ENCODE data around the gene PGA3.

DNA sequence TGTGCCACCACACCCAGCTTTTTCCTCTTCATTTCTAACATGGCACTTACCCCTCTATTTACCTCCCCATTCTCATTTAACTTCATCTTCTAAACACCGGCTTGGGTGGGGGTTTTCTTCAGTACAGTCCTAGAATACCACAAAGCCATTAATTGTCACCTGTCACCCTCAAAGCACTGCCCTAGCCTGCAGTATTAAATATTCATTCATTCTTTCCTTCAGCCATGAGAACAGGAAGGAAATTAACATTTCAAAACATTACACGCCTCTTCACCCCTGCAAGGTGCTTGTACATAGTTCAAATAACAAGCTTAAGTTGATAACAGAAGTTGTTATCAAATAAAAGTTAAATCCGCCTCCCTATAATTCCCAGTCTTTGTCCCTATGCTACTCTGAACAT lies 31.4 kb upstream of the PGA3 start:
- TF ChIP-seq ZNF202 (tag by site-specific recombination; IDR thresholded peaks at IDR 0.05; ENCODE audit: borderline replicate concordance) (no peak), ZBTB7A (tag by site-specific recombination; IDR thresholded peaks at IDR 0.05; ENCODE audit: low read depth) (no peak), ZIC2 (tag by site-specific recombination; IDR thresholded peaks at IDR 0.05) (no peak), ZNF621 (tag by site-specific recombination; IDR thresholded peaks at IDR 0.05) (no peak)
- TF ChIP-seq, protein P1, sequence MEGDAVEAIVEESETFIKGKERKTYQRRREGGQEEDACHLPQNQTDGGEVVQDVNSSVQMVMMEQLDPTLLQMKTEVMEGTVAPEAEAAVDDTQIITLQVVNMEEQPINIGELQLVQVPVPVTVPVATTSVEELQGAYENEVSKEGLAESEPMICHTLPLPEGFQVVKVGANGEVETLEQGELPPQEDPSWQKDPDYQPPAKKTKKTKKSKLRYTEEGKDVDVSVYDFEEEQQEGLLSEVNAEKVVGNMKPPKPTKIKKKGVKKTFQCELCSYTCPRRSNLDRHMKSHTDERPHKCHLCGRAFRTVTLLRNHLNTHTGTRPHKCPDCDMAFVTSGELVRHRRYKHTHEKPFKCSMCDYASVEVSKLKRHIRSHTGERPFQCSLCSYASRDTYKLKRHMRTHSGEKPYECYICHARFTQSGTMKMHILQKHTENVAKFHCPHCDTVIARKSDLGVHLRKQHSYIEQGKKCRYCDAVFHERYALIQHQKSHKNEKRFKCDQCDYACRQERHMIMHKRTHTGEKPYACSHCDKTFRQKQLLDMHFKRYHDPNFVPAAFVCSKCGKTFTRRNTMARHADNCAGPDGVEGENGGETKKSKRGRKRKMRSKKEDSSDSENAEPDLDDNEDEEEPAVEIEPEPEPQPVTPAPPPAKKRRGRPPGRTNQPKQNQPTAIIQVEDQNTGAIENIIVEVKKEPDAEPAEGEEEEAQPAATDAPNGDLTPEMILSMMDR (tag by site-specific recombination; IDR thresholded peaks at IDR 0.05), result no peak
- TF ChIP-seq, protein P2, sequence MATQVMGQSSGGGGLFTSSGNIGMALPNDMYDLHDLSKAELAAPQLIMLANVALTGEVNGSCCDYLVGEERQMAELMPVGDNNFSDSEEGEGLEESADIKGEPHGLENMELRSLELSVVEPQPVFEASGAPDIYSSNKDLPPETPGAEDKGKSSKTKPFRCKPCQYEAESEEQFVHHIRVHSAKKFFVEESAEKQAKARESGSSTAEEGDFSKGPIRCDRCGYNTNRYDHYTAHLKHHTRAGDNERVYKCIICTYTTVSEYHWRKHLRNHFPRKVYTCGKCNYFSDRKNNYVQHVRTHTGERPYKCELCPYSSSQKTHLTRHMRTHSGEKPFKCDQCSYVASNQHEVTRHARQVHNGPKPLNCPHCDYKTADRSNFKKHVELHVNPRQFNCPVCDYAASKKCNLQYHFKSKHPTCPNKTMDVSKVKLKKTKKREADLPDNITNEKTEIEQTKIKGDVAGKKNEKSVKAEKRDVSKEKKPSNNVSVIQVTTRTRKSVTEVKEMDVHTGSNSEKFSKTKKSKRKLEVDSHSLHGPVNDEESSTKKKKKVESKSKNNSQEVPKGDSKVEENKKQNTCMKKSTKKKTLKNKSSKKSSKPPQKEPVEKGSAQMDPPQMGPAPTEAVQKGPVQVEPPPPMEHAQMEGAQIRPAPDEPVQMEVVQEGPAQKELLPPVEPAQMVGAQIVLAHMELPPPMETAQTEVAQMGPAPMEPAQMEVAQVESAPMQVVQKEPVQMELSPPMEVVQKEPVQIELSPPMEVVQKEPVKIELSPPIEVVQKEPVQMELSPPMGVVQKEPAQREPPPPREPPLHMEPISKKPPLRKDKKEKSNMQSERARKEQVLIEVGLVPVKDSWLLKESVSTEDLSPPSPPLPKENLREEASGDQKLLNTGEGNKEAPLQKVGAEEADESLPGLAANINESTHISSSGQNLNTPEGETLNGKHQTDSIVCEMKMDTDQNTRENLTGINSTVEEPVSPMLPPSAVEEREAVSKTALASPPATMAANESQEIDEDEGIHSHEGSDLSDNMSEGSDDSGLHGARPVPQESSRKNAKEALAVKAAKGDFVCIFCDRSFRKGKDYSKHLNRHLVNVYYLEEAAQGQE (tag by site-specific recombination; IDR thresholded peaks at IDR 0.05), result no peak
